ENCODE measurements around the gene TMPRSS3. TPM values are rescaled to one million over a fixed set of nuclear protein-coding genes. Genes with fewer than 3 reads are reported as not detected.

Gene TMPRSS3
- total RNA-seq, 1 experiment from 2014 or later = 2.0 TPM

DNA sequence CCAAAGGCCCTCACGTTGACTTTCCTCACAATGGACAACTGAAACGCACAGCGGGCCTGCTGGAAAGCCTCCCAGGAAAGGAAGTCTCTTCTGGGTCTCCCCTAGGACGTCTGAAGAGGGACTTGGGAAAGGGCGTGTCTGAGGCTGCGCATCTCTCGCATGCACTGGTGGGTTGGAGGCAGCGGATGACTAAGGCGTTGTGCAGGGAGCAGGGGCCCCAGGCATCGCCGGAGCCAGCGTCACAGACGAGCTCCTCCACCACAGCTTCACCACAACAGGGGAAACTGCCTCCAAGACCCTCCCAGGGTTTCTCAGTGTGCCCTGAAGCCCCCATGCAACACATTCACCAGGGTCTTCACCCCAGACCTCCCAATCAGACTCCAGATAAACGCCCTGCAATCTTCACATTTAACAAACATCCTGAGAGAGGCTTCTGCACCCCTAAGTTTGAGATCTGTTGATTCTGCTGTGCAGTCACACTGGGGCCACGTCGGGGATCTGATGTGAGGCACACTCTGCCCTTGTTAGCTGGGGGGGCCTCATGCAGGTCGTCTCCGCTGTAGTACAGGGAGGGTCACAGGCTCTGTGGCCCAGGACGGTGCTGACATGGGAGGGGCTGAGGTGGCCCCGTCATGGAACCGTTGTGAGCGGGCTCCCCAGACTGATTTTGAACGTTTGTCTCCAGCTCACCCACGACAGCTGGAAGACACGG lies 22.5 kb downstream of the TMPRSS3 start:
- POLR2A ChIA-PET = no interaction called here
- TF ChIP-seq, protein P1, sequence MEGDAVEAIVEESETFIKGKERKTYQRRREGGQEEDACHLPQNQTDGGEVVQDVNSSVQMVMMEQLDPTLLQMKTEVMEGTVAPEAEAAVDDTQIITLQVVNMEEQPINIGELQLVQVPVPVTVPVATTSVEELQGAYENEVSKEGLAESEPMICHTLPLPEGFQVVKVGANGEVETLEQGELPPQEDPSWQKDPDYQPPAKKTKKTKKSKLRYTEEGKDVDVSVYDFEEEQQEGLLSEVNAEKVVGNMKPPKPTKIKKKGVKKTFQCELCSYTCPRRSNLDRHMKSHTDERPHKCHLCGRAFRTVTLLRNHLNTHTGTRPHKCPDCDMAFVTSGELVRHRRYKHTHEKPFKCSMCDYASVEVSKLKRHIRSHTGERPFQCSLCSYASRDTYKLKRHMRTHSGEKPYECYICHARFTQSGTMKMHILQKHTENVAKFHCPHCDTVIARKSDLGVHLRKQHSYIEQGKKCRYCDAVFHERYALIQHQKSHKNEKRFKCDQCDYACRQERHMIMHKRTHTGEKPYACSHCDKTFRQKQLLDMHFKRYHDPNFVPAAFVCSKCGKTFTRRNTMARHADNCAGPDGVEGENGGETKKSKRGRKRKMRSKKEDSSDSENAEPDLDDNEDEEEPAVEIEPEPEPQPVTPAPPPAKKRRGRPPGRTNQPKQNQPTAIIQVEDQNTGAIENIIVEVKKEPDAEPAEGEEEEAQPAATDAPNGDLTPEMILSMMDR (IDR thresholded peaks at IDR 0.05; ENCODE audit: unreplicated experiment) = no peak
- no peak overlapping the region for H3K27ac Mint-ChIP-seq (ENCODE audit: low read depth, unreplicated experiment)
- CTCF ChIA-PET = interaction anchor here (1.8 kb wide), 1 partner anchor 64 kb away, joined by 3 read pairs; no protein-coding TSS in a partner anchor
- DNase-seq (ENCODE audit: unreplicated experiment) = no peak
- no peaks in the 10 kb centered on the region for H3K9me3 Mint-ChIP-seq (ENCODE audit: unreplicated experiment)
- H3K27me3 Mint-ChIP-seq (ENCODE audit: insufficient read depth, unreplicated experiment) = peaks cover 34% of the 10 kb centered on the region
- intact Hi-C loops (cut with micrococcal nuclease) = no loop called here
- no peaks in the 10 kb centered on the region for H3K4me1 Mint-ChIP-seq (ENCODE audit: insufficient read depth, unreplicated experiment)
- BruUV-seq (replicated peaks) = no TSS peak
- H3K36me3 Mint-ChIP-seq (ENCODE audit: insufficient read depth, unreplicated experiment) = no peaks in the 10 kb centered on the region
- no peak overlapping the region for H3K4me3 Mint-ChIP-seq (ENCODE audit: unreplicated experiment)

DNA sequence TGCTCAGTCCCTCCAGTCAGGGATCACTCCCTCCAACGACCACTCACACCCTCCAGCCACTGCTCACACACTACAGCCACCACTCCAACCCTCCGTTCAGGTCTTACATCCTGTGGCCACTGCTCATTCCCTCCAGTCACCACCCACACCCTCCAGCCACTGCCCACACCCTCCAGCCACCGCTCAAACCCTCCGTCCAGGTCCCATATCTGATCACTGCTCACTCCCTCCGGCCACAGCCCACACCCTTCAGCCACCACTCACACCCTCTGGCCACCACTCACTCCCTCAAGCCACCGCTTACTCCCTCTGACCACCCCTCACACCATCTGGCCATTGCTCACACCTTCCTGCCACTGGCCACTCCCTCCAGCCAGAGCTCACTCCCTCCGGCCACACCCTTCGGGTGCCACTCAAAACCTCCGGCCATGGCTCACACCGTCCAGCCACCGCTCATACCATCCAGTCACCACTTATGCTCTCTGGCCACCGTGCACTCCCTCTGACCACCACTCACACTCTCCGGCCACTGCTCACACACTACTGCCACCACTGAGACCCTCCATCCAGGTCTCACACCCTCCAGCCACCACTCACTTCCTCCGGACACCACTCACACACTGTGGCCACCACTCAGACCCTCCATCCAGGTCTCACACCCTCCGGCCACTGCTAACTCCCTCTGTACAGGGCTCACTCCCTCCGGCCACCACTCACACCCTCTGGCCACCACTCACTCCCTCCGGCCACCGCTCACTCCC lies 24.8 kb downstream of the TMPRSS3 start:
- POLR2A ChIA-PET = no interaction called here
- H3K36me3 Mint-ChIP-seq (ENCODE audit: insufficient read depth, unreplicated experiment) = no peaks in the 10 kb centered on the region
- intact Hi-C loops (cut with micrococcal nuclease) = no loop called here
- H3K9me3 Mint-ChIP-seq (ENCODE audit: unreplicated experiment) = no peaks in the 10 kb centered on the region
- TF ChIP-seq, protein P1 (IDR thresholded peaks at IDR 0.05; ENCODE audit: unreplicated experiment) = no peak
- no TSS peak for BruUV-seq (replicated peaks)
- H3K27me3 Mint-ChIP-seq (ENCODE audit: insufficient read depth, unreplicated experiment) = peaks cover 16% of the 10 kb centered on the region
- H3K27ac Mint-ChIP-seq (ENCODE audit: low read depth, unreplicated experiment) = no peak overlapping the region
- CTCF ChIA-PET = interaction anchor here (0.6 kb wide), 1 partner anchor 114 kb away, joined by 3 read pairs; no protein-coding TSS in a partner anchor
- DNase-seq (ENCODE audit: unreplicated experiment) = no peak
- H3K4me3 Mint-ChIP-seq (ENCODE audit: unreplicated experiment) = no peak overlapping the region
- no peaks in the 10 kb centered on the region for H3K4me1 Mint-ChIP-seq (ENCODE audit: insufficient read depth, unreplicated experiment)

DNA sequence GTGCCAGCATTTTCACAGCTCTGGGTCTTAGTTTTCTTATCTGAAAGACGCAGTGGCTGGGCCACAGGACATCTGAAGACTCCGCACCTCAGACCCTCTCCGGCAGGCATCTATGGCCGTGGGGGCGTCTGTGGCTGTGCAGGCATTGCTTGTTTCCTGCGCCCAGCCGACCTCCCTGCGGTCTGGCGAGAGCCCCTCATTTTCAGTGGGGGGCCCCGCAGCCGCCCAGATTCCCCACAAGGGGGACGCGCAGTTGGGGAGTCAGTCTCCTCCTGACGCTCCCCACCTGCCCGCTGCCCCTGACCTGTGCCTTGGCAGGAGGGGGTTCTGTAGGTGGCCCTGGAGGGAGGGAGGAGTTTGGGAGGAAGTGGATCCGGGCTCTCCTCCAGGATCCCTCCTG lies 26.0 kb downstream of the TMPRSS3 start:
- POLR2A ChIA-PET = no interaction called here
- H3K4me3 Mint-ChIP-seq (ENCODE audit: unreplicated experiment) = no peak overlapping the region
- intact Hi-C loops (cut with micrococcal nuclease) = no loop called here

More for the DNA sequence above, 26.0 kb downstream of the TMPRSS3 start:
- DNase-seq (ENCODE audit: unreplicated experiment) = no peak
- TF ChIP-seq, protein P1 (IDR thresholded peaks at IDR 0.05; ENCODE audit: unreplicated experiment) = no peak
- no peaks in the 10 kb centered on the region for H3K4me1 Mint-ChIP-seq (ENCODE audit: insufficient read depth, unreplicated experiment)
- no peaks in the 10 kb centered on the region for H3K36me3 Mint-ChIP-seq (ENCODE audit: insufficient read depth, unreplicated experiment)
- no TSS peak for BruUV-seq (replicated peaks)
- no peaks in the 10 kb centered on the region for H3K9me3 Mint-ChIP-seq (ENCODE audit: unreplicated experiment)
- H3K27me3 Mint-ChIP-seq (ENCODE audit: insufficient read depth, unreplicated experiment) = peaks cover 16% of the 10 kb centered on the region
- CTCF ChIA-PET = no interaction called here
- no peak overlapping the region for H3K27ac Mint-ChIP-seq (ENCODE audit: low read depth, unreplicated experiment)

Data from MCF 10A (cell line).